Measurements from ENCODE around the gene KITLG.
"Not testable (repeated sequence)": the region's sequence is repeated elsewhere in the genome, so short reads cannot be mapped to it uniquely, and the experiment has no call there.

Gene KITLG

DNA sequence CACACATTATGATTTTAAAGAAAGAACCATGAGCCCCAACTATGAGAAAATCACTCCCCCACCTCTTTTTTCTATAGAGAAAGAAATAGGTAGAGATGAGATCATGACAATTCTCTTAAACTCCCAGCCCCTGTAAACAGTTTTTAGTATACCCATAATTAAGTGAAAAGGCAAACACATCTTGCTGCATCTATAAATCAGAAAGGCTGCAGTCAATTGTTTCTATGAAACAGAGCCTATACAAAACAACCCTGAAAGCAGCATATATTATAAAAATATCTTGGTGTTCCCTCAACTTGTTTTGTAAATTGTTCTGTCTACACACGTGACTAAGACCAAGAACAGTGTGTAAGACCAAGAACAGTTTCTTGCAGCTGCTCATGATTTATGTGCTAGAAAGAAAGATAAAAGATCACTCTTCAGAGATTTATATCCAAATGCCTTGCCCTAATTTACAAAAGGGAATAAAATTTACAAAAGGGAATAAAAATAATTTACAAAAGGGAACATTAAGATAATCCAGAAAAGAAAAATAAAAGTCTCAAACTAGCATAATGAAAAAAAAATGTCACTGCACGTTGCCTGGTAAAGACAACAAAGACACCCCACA is 4.8 kb downstream of the KITLG start:
- no peak for DNase-seq

DNA sequence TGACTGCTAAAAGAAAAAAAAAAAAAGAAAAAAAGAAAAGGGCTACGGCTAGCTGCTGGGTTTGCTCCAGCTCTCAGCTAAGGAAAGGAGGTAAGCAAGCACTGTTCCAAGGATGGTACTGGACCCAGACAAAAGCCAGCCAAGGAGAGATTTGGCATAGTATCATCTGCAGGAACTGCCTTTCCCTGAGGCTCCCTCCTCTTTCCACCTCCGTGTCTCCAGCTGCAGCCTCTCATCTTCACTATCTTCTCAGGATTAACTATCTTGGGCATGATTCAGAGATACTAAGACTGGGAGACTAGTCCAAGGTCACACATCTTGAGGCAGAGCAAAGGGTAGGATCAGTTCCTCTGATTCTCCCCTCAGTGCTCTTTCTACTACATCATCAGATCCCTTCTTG is 6.0 kb downstream of the KITLG start:
- DNase-seq: no peak

DNA sequence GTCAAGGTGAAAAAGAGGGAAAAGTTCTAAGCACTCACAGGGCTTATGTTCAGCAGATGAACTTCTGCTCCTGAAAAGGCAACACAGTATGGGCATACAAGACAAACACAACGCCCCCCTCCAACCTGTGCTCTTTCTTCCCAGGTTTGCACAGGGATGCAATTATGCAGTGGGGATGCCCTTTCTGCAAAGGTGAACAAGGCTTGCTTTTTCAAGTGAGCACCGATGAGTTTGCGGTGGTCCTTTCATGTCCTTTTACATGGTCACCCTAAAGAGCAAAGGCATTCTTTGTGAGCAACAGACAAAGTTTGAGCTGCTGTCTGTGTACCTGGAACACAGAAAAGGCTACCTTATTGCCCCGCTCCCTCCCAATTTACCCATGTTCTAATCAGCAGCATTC is 6.7 kb downstream of the KITLG start:
- no peak for DNase-seq

DNA sequence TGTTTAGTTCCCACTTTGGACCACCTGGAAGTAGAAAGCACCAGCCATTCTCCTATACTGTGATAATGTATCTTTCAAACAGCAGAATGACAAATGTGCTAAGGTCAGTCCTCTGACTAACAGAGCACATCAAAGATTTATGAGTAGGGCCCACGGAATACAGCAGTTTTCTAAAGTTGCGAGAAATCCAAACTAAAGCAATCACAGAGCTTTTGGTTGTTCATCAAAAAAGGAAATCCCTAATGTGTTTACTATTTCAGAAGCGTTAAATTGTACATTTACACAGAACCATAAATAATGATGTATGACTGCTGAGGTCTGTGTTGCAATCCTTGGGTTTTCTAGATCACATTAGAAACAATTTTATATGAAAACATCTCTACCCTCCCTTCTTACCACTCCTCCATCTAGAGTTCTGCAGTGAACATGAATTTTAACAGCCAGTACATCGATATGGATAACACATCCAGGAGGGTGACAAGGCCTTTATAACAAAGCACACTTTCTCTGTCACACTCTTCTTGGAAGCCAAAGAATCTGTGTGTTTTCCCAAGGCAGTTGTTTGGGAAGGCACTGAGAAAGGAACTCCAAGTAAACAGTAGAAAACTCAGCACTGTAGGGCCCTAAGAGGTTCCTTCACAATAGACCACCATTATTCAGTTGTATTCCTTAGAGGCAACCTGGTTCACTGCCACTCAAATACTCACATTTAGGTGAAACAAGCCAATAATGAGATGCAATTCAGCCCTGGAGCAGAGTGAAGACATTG is 7.3 kb downstream of the KITLG start:
- DNase-seq: no peak

DNA sequence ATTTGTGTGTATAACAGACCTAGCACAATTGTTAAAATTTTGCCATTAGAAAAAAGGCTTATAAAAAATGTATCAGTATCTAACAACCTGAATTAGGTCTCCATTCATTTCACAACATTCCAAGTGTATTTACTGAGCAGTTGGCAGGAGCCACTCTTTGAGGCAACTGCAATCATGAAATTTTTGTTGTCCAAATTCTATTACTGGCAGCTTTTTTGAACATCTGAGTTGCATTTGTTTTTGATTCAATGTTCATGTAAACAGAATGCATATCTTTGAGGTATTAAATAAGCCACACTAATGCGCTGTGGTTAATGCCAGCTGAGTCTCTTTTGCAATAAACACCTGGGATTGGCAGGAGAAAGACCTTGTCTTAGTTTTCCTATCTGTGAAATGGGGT is 8.7 kb downstream of the KITLG start:
- DNase-seq: no peak

DNA sequence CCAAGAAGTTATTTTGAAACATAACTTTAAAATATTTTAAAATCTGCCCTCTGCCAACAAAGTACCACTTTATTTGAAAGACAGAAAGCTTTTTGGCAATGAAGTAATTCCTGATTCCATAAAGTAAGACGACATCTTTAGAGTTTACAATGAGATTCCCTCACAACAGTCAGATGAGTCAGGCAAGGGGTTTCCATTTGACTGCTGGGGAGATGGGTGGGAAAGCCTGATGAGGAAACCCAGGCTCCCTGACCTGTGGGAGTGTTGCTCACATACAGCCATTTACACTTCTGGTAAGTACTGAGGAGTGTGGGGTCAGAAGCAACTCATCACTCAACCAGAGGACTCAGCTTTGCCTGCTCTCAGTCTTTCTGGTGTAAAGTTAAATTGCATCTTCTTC is 10.2 kb downstream of the KITLG start:
- no peak for DNase-seq

DNA sequence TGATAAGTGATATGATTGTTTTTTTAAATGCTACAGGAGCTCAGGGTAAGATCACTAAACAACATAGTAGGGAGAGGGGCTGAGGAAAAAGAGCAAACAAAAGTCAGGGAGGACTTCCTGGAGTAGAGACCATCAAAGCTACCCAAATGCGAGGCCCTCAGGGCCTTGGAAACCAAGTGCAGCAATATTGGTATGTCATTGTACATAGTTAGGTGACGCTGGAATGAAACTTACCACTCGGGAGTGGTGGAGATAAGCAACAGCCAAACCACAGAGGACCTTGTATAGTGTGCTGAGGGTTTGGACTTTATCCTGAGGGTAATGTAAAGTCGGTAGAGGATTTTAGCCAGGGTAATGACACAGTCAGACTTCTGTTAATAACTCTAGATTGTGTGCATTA is 13.8 kb downstream of the KITLG start:
- DNase-seq: no peak

DNA sequence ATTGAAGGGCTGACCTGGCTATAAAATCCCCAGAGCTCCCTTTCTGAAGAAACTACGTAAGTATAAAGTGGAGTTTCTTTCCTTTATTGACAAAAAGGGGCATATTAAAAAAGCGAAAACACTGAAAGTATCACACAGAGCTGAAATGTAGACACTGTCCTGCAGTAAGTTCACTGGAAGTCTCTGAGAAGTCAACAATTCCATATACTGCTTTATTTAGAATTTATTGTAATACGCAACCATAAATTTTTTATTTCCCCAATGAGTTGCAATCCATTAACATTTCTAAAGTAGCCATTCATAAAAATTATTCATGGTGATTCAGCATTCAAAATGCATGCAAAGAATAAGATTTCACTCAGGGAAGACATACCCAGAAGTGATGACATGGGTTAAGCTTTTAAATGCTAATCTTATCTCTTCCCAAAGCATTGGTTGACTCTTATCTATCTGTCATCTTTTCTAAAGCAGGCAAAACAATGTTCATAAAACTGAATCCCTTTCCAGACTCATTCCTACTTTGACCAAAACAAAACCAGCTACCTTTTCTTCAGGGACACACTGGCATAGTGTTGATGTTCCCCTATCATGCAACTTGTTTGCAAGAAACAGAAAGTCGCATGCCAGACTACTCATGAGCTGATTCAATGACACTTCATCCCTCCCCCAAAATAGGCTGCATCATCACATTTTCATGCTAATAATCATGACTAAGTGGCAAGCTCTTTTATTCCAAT is 17.3 kb downstream of the KITLG start:
- DNase-seq: no peak

DNA sequence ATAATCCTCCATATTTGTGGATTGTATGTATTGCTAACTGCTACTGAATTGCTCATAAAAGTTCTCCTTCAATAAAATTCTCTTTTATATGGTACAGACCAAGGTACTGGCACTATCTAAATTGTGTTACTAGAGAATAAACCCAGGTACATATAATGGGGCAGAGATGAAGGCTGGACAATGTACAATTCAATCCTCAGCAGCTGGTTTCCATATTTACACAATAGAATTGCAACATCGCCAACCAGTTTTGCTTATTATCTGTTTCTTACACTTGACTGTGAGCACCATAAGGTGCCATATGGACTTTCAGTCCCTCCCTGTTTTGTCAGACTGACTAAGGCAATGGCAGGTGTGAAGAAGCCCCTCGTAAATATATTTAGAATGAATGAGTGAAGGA is 18.1 kb downstream of the KITLG start:
- DNase-seq: no peak

DNA sequence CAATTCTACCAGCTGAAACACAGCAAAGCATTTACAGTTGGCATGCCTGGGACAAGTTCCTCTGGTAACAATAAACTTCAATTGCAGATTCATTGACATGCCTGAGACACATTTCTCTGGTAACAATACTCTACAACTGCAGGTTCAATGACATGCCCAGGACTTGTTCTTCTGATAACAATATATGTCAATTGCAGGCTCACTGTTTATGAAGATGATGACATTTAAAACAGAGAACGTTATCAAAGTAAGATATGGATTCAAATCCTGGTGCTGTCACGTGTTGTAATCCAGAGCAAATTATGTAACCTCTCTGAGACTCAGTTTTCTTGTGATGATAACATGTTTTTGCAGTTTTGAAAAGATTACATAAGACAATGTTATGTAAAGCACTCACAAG is 20.5 kb downstream of the KITLG start:
- DNase-seq: no peak

DNA sequence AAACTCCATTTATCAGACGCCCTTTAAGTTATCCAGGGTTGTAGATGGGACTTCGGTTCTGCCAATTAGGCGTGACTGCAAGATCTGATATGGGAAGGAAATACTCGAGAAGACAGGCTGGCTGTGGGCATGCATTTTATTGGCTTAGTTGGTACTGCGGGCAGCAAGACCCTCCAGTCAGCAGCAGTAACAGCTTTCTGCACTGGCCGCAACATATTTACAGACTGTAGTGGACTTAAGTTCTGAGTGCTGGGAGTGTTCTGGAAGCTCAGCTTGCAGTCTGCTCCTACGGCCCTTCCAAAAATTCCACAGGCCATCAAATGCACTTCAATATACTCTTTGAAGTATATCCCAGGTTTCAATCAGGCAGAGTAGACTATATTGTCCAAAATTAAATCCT is 21.1 kb downstream of the KITLG start:
- DNase-seq: no peak

DNA sequence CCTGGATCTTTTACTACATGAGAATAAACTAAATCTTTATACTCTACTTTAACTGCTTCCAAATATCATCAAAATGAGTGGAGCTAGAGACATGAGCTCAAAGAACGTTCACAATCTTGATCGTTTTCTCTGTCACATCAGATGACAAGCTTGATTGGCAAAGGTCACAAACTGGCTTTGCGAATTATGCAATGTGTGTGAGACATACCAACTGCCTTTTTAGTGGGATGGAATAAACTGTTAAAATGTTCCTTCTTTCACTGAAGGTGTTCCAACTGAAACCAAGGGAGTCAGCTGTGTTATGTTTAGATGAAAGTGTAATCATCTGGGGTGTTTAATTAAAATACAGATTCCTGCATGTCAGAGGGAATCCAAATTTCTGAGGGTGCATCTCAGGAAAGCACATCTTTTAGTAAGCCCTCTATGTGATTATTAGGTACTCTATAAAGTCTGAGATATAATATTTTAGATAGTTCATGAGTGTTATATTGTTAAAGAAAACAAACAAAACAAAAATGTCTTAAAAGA is 21.9 kb downstream of the KITLG start:
- no peak for DNase-seq

DNA sequence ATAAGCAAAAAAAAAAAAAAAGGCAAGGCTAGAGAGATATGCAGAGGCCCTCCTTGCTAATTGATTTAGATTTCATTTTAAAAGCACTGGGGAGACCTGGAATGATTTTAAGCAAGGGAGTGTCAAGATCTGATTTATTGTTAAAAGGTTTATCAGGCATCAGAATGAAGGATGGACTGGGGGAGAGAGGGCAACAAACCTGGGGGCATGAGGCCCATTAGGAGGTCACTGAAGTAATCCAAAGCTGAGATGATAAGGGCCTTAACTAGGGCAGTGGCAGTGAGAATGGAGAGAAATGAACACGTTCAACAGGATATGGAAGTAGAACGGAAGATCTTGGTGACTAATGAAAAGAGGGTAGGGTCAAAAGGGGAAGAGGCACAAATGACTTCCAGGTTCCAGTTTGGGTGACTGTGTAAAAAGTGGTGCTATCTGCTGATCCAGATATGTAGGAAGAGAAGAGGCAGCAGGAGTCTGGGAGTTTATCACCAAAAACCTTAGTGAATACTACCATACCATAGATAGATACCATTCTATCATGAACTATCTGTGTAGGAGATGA is 24.0 kb downstream of the KITLG start:
- no peak for DNase-seq

DNA sequence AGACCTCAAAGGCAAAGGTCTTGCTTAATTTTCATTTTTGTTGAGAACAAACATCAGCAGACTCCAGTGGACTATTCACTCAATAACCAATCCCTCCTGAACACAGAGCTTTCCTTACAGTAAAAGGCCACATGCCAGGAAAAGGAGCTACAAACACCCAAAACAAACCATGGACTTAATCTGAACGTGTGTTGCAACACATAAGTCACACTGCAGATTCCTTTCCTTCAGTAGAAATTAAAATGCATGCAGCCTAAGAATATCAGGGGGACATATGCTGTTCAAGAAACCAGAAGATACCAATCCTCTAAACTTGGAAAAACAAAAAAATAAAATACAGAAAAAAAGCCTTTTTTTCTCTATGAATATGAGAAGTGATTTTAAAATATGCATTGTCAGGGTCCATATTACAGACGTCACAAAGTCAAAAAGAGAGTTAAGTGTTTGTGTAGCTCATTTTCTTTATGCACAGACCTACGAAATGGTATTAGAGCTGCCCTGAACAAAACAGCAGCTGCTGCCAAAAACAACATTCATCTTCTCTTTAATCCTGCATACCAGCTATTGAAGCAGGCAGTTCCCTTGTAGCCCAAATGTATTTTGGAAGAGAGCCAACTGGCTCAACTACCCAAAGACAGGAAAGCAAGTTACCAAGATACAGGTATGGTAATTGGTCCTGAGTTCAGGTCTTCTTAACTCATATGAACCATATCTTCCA is 26.2 kb downstream of the KITLG start:
- DNase-seq: no peak

DNA sequence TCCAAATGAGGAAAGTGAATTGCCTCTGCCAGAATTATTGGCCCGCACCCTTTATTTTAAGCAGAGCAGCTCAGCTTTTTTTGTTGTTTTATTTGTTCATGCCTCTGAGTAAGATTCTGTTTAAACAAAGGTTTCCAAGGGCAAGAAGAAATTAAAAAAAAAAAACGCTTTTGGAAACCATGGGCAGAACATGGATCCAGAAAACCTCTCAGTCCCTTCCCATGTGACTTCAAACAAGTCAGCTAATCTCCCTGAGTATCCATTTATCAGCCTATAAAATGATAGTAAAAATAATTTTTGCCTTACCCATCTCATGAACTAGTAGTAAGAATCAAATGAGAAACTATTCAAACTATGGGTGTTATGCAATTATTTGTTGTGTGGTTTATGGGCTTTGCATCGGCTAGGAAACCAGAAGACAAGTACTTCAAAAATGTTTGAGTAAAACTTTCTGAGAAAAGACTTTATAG is 27.6 kb downstream of the KITLG start:
- DNase-seq: no peak

DNA sequence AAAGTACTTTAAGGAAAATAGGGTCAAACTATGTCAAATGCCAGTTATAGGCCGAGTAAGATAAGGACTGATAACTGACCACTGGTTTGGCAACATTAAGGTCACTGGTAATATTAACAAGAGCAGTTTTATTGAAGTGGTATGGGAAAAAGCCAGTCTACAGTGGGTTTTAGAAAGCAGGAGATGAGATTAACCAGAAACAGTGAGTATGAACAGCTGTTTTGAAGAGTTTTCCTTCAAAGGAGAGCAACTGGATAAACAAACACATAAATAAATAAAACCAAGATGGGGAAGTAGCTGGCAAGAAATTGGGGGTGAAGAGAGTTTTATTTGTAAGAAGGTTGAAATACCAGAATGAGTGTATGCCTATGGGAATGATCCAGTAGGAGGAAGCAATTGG is 30.3 kb downstream of the KITLG start:
- no peak for DNase-seq

DNA sequence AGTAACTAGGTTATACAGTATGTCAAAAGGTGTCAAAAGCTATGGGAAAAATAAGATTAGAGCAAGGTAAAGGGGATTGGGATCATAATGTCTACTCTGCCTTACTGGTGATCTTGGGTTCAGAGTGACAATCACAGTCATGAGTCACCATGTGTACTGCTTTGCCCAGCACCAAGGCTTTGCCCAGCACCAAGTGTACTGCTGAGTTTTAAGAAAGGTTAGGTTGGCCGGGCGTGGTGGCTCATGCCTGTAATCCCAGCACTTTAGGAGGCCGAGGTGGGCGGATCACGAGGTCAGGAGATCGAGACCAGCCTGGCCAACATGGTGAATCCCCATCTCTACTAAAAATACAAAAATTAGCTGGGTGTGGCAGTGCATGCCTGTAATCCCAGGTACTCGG is 32.3 kb downstream of the KITLG start:
- DNase-seq: not testable (repeated sequence)

DNA sequence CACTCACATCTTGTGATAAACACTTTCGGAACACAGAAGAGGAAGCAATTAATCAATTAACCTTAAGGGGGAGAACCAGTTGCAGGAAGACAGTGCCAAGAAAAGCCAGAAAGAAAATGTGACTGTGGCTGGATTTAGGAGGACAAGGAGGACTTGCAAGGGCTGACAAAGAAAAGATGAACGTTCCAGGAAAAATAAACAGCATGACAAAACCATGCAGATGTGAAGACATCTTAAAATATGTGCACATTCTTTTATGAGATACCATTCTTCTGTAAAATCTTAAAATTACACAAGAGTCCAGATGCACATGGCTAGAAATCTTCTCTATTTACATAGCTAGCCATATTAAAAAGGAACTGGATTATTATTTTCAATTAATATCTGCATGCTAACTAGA is 33.4 kb downstream of the KITLG start:
- DNase-seq: no peak

DNA sequence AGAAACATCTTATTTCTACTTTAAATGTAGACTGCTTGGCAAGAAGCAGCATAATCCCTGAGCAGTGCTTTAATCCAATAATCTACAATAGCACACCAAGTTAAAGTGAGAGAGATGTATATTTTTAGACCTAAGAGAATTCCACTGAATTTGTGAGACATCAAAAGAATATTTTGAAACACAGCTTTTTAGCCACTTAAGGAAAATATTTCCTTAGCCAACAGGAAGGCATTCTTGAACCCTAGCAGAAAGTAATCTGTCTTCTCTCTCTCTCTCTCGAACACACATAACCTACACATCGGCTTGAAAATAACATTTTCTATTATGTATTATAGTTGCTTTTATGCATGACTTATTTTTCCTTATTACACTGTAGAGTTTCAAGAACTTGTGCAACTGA is 34.0 kb downstream of the KITLG start:
- DNase-seq: no peak

DNA sequence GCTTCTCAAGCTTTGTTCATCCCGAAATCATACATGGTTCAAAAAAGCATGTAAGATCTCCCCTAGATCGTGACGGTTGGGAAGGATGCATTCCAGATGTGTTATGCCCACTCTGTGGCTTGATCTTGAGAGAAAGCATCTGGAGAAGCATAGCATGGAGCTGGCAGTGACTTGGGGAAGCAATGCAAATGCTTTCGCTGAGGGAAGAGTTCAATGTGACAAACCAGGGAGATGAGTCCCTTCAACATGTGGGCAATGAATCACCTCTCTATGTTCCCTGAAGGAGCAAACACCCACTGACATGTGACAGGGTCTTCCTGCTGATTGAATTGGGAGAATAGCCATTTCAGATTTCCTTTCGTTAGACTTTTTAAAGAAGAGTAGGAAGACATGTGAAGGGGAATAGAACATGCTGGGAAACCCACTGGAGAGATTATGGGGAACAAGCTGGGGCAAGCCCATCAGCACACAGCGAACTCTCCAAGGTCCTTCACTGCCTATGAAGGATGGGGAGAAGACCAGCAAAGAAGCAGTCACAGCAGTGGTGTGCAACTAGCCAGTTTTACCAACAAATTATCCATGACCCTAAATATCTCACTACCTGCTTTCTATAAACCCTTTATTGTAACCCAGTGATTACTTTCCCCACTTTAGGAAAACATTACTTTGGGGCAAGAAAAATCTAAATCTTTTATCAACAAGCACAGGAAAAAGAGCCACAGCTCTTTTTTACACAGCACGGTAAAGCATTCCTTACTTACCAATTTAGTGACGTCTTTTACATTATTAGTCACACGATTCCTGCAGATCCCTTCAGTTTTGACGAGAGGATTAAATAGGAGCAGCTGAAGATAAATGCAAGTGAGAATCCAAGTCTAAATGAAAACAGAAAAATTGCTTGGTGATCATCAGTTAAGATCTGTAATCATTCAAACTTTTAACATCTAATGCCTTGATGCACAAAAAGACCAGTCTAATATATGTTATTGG is 35.0 kb downstream of the KITLG start:
- DNase-seq: no peak

DNA sequence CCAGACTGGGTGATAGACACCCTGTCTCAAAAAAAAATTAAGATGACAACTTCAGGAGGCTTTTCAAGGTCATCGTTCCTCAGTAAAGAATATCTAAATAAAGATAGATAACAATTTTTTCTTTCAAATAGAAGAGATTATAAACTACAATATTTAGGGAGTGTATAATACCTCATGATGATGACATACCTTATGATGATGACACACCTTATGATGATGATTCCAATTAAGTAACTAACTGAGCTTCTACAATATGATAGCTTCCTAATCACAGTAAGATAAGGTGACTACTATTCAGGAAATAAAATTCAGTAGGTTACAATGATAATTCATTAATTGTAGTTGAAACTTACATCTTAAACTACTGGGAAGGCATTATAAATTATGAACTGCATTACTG is 40.4 kb downstream of the KITLG start:
- no peak for DNase-seq

DNA sequence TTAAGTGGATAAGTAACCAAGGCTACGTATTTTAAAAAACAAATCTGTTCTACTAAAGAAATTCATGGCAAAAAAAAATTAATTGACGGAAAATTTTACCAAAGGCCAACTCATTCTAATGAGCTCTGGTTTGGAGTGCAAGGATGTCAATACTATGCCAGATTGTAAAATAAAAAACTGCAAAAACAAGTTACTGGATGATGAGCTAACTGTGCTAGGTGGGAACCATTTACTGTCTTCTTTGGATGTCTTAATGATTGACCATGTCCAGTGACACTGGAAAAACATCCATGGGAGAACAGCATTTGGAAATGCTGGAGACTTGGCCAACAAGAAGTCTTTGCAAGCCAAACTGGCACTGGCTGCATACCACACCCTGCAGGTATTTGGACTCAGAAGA is 41.6 kb downstream of the KITLG start:
- DNase-seq: no peak

All from T-helper 9 cell (primary cell).